HG03108 (cell line): ENCODE results near the gene PTGFR.

Experiments used
- ATAC-seq: cut with Tn5 transposase; IDR thresholded peaks from one replicate; pipeline ENCODE4 v1.9.1; 2021; ENCODE audit warnings: moderate library complexity; ENCODE audit not compliant: unreplicated experiment

The PTGFR gene, protein sequence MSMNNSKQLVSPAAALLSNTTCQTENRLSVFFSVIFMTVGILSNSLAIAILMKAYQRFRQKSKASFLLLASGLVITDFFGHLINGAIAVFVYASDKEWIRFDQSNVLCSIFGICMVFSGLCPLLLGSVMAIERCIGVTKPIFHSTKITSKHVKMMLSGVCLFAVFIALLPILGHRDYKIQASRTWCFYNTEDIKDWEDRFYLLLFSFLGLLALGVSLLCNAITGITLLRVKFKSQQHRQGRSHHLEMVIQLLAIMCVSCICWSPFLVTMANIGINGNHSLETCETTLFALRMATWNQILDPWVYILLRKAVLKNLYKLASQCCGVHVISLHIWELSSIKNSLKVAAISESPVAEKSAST

DNA sequence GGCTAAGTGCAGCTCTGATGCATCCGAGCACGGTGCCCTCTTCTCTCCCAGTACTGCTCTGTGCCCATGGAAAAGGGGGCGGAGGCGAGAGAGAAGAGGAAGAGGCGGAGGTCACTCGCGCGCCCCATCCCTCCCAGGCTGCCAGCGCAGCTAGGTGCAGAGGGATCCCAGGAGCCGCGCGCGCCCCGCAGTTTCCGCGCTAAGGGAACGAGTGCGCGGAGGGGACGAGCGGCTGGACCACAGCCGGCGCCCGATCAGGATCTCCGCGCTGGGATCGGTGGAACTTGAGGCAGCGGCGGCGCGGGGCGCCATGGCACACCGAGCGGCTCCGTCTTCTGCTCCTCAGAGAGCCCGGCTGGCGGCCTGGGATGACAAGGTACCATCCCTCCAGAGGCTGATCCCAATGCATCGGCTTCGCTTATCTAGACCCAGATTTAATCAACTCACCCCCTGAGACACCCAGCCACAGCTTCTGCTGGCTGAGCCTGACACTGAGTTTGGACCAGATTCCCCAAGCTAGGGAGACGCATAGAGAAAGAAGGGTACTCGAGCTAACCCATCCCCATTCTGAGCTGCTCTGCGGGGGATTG lies at the start of gene PTGFR:
PTGFR (plus strand) TSS at position 114 of the 590 bp plus-strand sequence. CDS start 1,770 bp downstream, outside the sequence.
- no peak for ATAC-seq

DNA sequence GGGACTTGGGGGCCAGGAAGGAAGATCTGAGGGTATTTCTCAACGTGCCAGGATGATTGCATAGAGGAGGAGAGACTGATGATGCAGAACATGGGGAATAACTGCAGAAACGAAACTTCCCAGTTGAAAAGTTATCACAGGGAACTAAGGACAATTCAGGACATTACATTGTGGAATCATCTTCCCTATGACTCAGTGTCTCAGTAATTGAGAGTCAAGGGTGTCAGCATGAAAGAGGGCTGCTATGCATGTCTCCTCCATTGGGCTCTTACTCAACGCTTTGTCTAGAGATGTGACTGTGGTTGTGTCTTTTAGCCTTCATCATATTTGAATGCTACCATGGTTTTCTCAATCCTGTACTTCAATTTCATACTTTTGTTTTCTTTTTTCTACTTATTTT lies 48.9 kb upstream of the PTGFR start:
- no peak for ATAC-seq

DNA sequence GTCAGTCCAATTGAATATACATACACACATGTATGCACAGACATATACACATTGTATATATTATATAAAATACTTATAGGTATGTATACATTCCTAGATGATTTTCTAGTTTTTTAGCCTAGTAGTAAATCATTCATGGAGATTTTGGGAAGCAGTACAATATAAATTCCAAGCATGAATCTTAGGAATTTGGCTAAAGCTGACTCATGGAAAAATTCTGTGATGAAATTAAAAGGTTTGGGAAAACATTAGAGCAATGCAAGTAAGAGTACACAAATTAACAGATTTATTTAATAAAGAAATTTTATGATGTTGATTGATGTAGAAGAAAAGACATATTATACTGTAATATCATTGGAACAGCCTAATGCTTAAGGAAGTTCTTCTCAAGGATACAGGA lies 43.7 kb upstream of the PTGFR start:
- no peak for ATAC-seq

DNA sequence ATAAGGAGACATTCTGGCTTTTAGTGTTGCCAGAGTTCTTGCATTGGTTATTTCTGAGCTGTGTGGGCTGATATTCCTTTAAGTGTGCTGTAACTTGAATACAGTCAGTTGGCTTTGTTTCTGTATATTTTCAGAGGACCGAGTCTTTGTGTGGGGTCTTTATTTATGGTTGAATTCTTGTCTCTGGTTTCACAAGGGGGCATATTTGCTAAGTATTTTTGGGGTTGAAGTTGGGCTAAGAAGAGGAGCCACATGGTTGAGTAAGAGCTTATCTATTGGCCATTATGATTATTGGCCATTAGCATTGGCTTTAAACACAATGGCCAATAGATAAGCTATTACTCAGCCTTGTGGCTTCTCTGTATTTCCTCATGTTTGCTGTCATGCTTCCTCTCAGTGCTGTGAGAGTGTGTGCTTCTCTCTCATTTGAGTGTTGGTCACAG lies 26.3 kb upstream of the PTGFR start:
- ATAC-seq: no peak

GRCh38 chr1:78465143-78465542 lies 25.6 kb upstream of the PTGFR start:
- ATAC-seq: no peak

GRCh38 chr1:78468521-78468920 lies 22.3 kb upstream of the PTGFR start:
- ATAC-seq: no peak

- no peak for ATAC-seq
Observed at GRCh38 chr1:78469576-78469975, 21.2 kb upstream of the PTGFR start.

DNA sequence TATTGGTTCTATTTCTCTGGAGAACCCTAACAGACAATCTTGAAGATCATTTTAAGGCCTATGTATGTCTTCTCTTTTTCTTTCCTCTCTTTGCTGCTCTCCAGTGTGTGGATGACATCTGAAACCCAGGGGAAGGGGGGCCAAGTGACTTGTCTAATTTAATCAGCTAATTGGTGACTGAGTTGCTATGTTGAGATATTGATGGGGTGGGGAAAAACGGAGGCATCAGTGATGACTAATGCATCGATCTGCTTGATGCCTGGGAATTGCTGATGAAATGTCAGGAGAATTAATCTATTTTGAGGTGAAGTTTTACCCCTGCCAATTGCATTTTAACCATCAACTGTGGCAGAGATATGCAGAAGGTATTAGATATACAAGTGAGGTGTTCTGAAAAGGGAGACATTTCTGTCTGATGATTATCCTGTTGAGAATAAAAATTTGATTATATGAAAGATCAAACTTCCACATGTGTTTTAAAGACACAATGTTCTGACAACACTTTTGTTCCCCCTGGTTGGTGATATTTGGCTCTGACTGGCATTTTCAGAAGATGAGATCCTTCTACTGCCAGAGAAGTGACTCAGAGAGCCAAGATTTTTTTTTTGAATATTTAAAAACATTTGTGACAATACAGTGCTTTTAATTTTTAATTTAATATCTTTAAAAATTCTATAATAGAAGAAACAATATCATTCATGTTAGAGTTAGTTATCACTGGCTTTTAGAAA lies 18.7 kb upstream of the PTGFR start:
- ATAC-seq: no peak

GRCh38 chr1:78472851-78473496 lies 17.8 kb upstream of the PTGFR start:
- no peak for ATAC-seq

- ATAC-seq: no peak
Observed at GRCh38 chr1:78474092-78474491, 16.7 kb upstream of the PTGFR start.

GRCh38 chr1:78475888-78476610 lies 14.7 kb upstream of the PTGFR start:
- no peak for ATAC-seq

DNA sequence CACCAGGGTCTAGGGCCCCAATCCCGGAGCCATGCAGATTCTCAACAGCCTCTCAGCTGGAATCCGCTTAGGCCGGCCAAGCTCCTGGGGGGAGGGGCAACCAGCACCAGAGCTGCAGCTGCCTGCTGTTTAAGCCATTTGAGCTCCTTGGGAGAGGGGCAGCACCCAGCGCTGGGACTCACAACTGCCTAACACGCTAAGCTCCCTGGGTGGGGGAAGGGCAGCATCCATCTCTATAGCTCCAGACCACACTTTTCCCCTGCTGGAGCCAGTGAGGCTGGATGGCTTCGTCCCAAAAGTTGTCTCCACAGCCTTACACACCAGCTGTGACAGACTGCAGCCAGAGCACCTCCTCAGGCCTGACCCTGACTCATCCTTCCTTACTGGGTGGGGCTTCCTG lies 6.9 kb upstream of the PTGFR start:
- no peak for ATAC-seq

GRCh38 chr1:78491451-78492071 lies 787 bp downstream of the PTGFR start:
- ATAC-seq: no peak

DNA sequence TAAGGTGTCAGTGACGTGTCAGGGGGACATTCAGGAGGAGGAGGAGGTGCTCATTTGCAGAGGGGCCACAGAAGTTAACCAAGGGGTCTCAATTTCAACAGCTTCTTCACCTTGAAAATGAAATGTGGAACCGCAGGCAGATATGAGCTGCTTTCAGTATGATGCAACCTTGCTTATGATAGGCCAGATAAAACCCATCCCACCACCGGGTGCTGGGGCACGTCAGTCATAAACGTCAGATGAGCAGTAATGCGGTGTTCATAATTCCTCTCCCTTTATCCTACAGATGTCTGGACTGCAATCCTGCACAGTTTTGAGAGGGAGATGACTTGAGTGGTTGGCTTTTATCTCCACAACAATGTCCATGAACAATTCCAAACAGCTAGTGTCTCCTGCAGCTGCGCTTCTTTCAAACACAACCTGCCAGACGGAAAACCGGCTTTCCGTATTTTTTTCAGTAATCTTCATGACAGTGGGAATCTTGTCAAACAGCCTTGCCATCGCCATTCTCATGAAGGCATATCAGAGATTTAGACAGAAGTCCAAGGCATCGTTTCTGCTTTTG lies 1.7 kb downstream of the PTGFR start:
- no peak for ATAC-seq

- no peak for ATAC-seq
Observed at GRCh38 chr1:78493451-78493850, 2.7 kb downstream of the PTGFR start.

GRCh38 chr1:78497201-78497600 lies 6.4 kb downstream of the PTGFR start:
- no peak for ATAC-seq

DNA sequence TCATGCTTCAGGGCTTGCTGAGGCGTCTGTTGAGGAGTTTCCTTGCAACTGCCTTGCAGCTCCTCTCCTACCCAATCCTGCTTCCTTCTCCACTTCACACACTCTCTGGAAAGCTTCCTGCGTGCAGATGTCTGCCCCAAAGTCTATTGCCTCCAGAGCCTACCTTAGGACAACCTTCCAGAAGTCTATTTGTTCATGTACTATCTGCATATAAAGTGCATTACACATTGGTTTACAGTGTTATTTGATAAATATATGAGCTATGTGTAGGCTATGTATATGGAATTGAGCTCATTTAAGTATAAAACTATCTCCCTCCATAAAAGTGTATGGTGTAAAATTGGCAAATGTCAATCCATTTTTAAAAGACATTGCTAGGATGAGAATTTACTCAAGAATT lies 9.8 kb downstream of the PTGFR start:
- no peak for ATAC-seq

DNA sequence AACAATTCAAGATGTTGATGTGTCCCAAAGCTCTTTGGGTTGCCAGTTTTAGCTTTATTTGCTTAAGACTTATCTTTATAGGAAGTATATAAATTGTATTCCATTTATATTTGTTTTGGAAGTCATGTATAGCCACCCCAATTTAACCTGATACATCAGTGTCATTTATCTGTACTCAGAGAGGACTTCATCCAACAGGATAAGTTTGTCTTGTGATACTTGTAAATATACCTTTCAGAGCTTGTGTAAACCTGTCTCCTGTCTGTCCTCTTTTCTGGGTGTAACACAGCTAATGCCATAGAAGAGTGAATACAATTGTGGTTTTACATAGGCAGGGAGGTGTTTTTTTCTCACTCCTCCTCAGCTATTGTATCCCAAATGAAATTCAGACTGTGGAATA lies 10.4 kb downstream of the PTGFR start:
- ATAC-seq: no peak

DNA sequence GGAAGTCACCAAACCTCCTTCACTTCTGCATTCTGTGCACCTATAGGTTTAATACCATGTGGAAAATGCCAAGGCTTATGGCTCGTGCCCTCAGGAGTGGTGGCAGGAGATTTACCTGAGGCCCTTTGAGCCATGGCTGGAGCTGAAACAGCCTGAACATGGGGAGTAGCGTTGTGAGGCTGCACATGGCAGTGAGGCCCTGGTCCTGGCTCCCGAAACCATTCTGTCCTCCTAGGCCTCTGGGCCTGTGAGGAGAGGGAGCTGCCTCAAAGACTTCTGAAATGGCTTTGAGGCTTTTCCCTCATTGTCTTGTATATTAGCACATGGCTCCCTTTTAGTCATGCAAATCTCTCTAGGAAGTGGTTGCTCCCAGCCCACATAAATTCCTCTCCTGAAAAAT lies 20.6 kb downstream of the PTGFR start:
- no peak for ATAC-seq

DNA sequence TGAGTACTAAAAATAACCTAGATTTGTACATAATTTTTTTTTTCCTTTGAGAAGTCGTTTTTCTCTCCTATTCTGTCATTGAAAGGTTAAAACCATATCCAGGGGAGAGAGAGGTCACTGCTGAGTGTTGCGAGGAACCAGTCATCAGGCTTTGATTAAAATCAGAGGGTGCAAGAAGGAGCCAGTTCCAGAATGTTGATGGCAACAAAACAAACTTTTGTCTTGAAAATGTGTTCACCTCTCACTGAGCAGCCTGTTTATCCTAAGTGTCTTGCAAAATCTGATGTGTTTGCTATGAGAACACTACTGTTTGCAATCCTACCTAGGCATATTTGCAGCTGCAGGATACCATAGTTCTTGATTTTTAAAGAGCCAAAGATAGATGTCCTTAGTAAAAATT lies 25.9 kb downstream of the PTGFR start:
- no peak for ATAC-seq
